ENCODE data around the gene CASP3. TPM values are rescaled to one million over a fixed set of nuclear protein-coding genes. Genes with fewer than 3 reads are reported as not detected.
"Not testable (repeated sequence)": the region's sequence is repeated elsewhere in the genome, so short reads cannot be mapped to it uniquely, and the experiment has no call there.

CASP3 gene
- total RNA-seq, 2 experiments from 2014 or later = 25.8 to 44.7 TPM

DNA sequence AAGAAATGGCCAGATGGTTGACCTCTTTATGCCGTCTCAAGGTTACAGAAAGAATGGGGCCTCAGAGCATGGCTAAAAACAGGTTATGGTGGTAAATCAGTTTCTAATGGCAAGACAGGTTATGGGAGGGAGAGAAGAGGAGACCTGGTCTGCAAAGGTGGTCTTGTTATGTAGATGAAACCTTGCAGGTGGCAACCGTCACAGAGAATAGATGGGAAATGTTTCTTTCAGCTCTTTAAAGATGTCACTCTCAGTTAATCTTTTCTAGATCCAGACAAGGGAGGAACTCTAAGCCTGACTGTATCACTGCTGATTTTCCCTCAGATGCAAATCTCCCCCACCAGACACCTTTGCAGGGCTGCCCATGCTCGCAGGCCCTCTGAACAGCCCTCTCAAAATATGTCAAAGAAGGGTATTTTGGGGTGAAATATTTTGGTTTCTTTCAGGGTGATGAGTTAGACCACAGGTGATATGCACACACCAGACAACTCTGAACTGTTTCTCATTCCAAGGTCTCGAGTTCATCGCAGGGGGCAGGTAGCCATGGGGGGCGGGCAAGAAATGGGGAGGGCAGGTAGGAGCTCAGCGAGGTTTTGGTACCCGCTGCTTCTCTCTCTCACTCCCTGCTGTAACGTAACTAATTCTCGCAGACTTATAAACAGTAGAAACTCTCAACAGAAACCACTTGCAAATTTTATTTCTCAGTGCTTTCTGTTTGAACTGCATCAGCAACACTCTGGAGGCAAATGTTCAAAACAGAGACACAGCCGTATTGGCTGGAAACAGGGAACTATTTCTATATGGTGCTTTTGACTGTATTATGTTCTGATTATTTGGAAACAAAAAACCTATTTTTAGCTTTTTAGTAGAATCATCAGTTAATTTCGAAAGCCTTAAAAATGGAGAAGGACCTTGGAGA is 32.4 kb downstream of the CASP3 start:
- CTCF ChIA-PET (ENCODE audit: unreplicated experiment) = no interaction called here
- Histone ChIP-seq H3K27ac (ENCODE audit: low read depth, low read length, poor library complexity, severe bottlenecking) (no peak overlapping the region), H3K4me3 (ENCODE audit: low read depth, low read length, poor library complexity, severe bottlenecking) (no peak overlapping the region), H3K4me1 (ENCODE audit: insufficient read depth, low read length, poor library complexity, severe bottlenecking) (no peaks in the 10 kb centered on the region), H4K20me1 (ENCODE audit: insufficient read depth, low read length) (no peaks in the 10 kb centered on the region), H3K9me2 (ENCODE audit: insufficient read depth, low read length) (no peaks in the 10 kb centered on the region), H3K4me2 (ENCODE audit: low read length) (peak overlapping the region; percentile 24; the same call in 1 of the 2 replicates), H2AFZ (ENCODE audit: low read length) (no peak overlapping the region), H3K36me3 (ENCODE audit: insufficient read depth, low read length) (no peaks in the 10 kb centered on the region), H3K79me2 (ENCODE audit: insufficient read depth, low read depth, low read length) (no peaks in the 10 kb centered on the region), H3K9me3 (ENCODE audit: low read length) (peaks cover 3% of the 10 kb centered on the region; the same call in 1 of the 2 replicates)
- intact Hi-C loops (cut with micrococcal nuclease; ENCODE audit: unreplicated experiment) = no loop called here
- TF ChIP-seq EZH2phosphoT487 (IDR thresholded peaks at IDR 0.05; ENCODE audit: borderline replicate concordance, low read depth, low read length) = no peak
- TF ChIP-seq, protein P1, sequence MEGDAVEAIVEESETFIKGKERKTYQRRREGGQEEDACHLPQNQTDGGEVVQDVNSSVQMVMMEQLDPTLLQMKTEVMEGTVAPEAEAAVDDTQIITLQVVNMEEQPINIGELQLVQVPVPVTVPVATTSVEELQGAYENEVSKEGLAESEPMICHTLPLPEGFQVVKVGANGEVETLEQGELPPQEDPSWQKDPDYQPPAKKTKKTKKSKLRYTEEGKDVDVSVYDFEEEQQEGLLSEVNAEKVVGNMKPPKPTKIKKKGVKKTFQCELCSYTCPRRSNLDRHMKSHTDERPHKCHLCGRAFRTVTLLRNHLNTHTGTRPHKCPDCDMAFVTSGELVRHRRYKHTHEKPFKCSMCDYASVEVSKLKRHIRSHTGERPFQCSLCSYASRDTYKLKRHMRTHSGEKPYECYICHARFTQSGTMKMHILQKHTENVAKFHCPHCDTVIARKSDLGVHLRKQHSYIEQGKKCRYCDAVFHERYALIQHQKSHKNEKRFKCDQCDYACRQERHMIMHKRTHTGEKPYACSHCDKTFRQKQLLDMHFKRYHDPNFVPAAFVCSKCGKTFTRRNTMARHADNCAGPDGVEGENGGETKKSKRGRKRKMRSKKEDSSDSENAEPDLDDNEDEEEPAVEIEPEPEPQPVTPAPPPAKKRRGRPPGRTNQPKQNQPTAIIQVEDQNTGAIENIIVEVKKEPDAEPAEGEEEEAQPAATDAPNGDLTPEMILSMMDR (conservative IDR thresholded peaks at IDR 0.05; ENCODE audit: low read length) = no peak
- BruUV-seq (replicated peaks) = no TSS peak
- DNase-seq (ENCODE audit: low spot score) = no peak
- POLR2A ChIA-PET = interaction anchor here (0.5 to 1.1 kb wide), 4 partner anchors 8 to 733 kb away, joined by 3 to 4 read pairs (median 4); no protein-coding TSS in a partner anchor

DNA sequence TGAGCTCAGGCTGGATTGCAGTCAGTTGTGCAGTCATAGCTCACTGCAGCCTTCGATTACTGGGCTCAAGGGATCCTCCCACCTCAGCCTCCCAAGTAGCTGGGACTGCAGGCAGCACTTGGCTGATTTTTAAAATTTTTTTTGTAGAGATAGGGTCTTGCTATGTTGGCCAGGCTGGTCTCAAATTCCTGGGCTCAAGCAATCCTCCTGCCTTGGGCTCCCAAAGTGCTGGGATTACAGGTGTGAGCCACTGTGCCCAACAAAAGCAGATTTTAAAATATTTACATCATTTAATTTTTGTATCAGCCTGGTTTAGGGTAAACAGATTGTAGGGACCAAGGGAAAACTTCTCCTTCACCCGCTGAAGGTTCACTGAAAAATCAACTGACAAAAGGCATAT is 33.1 kb downstream of the CASP3 start:
- H4K20me1 ChIP-seq (ENCODE audit: insufficient read depth, low read length); H3K27ac ChIP-seq (ENCODE audit: low read depth, low read length, poor library complexity, severe bottlenecking); H3K36me3 ChIP-seq (ENCODE audit: insufficient read depth, low read length); H3K4me3 ChIP-seq (ENCODE audit: low read depth, low read length, poor library complexity, severe bottlenecking); H3K79me2 ChIP-seq (ENCODE audit: insufficient read depth, low read depth, low read length); H2AFZ ChIP-seq (ENCODE audit: low read length); H3K4me2 ChIP-seq (ENCODE audit: low read length); CTCF ChIA-PET (ENCODE audit: unreplicated experiment); BruUV-seq (replicated peaks); DNase-seq (ENCODE audit: low spot score); intact Hi-C loops (cut with micrococcal nuclease; ENCODE audit: unreplicated experiment); H3K4me1 ChIP-seq (ENCODE audit: insufficient read depth, low read length, poor library complexity, severe bottlenecking); H3K9me2 ChIP-seq (ENCODE audit: insufficient read depth, low read length); H3K9me3 ChIP-seq (ENCODE audit: low read length): not testable (repeated sequence)
- POLR2A ChIA-PET = interaction anchor here (0.9 to 2.0 kb wide), 3 partner anchors 13 to 55 kb away, joined by 3 to 7 read pairs (median 4); no protein-coding TSS in a partner anchor

DNA sequence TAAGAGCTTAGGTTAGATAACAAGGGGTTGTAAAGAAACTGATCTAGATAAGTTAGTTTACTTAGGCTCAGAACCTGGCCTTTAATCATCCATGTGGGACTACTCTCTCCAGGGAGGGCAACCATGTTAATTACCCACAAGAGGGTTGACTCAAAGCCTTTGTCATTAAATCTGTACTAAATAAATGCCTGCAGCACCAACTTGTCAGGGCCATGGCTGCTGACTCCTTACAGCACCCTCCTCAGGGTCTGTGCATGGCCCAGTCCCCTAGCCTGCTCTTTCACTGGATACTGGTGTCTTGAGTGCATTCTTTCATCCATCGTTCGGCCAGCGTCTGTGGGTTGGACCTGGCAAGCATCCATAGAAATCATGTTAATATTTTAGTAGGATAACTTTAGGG is 34.7 kb downstream of the CASP3 start:
- CTCF ChIA-PET (ENCODE audit: unreplicated experiment) = no interaction called here

More for the DNA sequence above, 34.7 kb downstream of the CASP3 start:
- Histone ChIP-seq H3K36me3 (ENCODE audit: insufficient read depth, low read length) (no peaks in the 10 kb centered on the region), H3K9me2 (ENCODE audit: insufficient read depth, low read length) (no peaks in the 10 kb centered on the region), H2AFZ (ENCODE audit: low read length) (no peak overlapping the region), H3K27ac (ENCODE audit: low read depth, low read length, poor library complexity, severe bottlenecking) (no peak overlapping the region), H4K20me1 (ENCODE audit: insufficient read depth, low read length) (no peaks in the 10 kb centered on the region), H3K79me2 (ENCODE audit: insufficient read depth, low read depth, low read length) (no peaks in the 10 kb centered on the region), H3K4me2 (ENCODE audit: low read length) (no peak overlapping the region), H3K4me3 (ENCODE audit: low read depth, low read length, poor library complexity, severe bottlenecking) (no peak overlapping the region), H3K9me3 (ENCODE audit: low read length) (peaks cover 3% of the 10 kb centered on the region; the same call in 1 of the 2 replicates), H3K4me1 (ENCODE audit: insufficient read depth, low read length, poor library complexity, severe bottlenecking) (no peaks in the 10 kb centered on the region)
- no TSS peak for BruUV-seq (replicated peaks)
- POLR2A ChIA-PET = interaction anchor here (1.5 to 2.0 kb wide), 2 partner anchors 14 to 54 kb away, joined by 4 to 7 read pairs; no protein-coding TSS in a partner anchor
- TF ChIP-seq, protein P1 (conservative IDR thresholded peaks at IDR 0.05; ENCODE audit: low read length) = no peak
- no peak for TF ChIP-seq EZH2phosphoT487 (IDR thresholded peaks at IDR 0.05; ENCODE audit: borderline replicate concordance, low read depth, low read length)
- DNase-seq (ENCODE audit: low spot score) = no peak
- intact Hi-C loops (cut with micrococcal nuclease; ENCODE audit: unreplicated experiment) = no loop called here
